HCT116 (cell line): ENCODE measurements around the gene CNGA3. TPM values are rescaled to one million over a fixed set of nuclear protein-coding genes. Genes with fewer than 3 reads are reported as not detected.

Experiments
- ATAC-seq: fragments of 200-7000 bp; cut with Tn5 transposase; 2 replicates; pipeline ENCODE4 v1.9.1; 2020; ENCODE audit warnings: mild to moderate bottlenecking, moderate library complexity
- BruUV-seq: library from RNA; stranded (reverse); fragments of 400-500 nt; replicated peaks from 2 replicates; lab custom pipeline; 2021; lab: Mats Ljungman, UMichigan
- CTCF ChIA-PET: fragments of 300-600 bp; sonication (Branson Sonifier 250); formaldehyde crosslinking; loops from one replicate; lab custom pipeline; 2021; ENCODE audit warnings: antibody characterized with exemption; lab: Charles Lee
- POLR2A ChIA-PET: fragments of 300-600, 350-600 bp; sonication (Branson Sonifier 250); formaldehyde crosslinking; loops from one replicate; lab custom pipeline; 2021; ENCODE audit warnings: antibody characterized with exemption; lab: Charles Lee
- RAD21 ChIA-PET, 2 experiments: fragments of 300-600 bp; sonication (Branson Sonifier 250); formaldehyde crosslinking; loops; one replicate each; lab custom pipeline; 2023; ENCODE audit warnings: low total read pairs in 2 of 2; ENCODE audit not compliant: uncharacterized antibody in 2 of 2, unreplicated experiment in 2 of 2, low non-redundant PET in 1 of 2; lab: Charles Lee
- DNase-seq: peaks from one replicate; pipeline ENCODE4 v3.0.0-alpha.2; 2010; ENCODE audit warnings: low read depth, low spot score
- H2AFZ ChIP-seq: fragments of 200-600 bp; shearing (Covaris generic), sonication (generic); 2 replicates; pipeline ENCODE4 v1.6.1; 2017; ENCODE audit warnings: low read depth, mixed run types, mixed read lengths, antibody characterized with exemption, low read length; ENCODE audit not compliant: poor library complexity, severe bottlenecking
- H3K27ac ChIP-seq: 2 replicates; pipeline ENCODE4 v1.5.1; 2012; ENCODE audit warnings: low read depth, low read length
- H3K27me3 ChIP-seq: fragments of 200-600 bp; sonication (generic); 2 replicates; pipeline ENCODE4 v1.6.1; 2016; ENCODE audit warnings: mixed run types, low read length, mixed read lengths; ENCODE audit not compliant: insufficient read depth
- H3K36me3 ChIP-seq, 2 experiments: fragments of 200-500 bp in 1 of 2; fragments of 200-600 bp in 1 of 2; sonication (Bioruptor generic) in 1 of 2; sonication (generic) in 1 of 2; 2 replicates each; pipeline versions ENCODE4 v1.5.1 to v1.6.1; 2014 to 2016; ENCODE audit warnings: low read length in 2 of 2, inconsistent platforms in 1 of 2, mixed read lengths in 1 of 2, mixed run types in 1 of 2; ENCODE audit not compliant: insufficient read depth in 2 of 2, control insufficient read depth in 1 of 2
- H3K4me1 ChIP-seq, 2 experiments: fragments of 200-600 bp in 1 of 2; sonication (generic) in 1 of 2; 2 replicates each; pipeline versions ENCODE4 v1.5.1 to v1.6.1; 2012 to 2017; ENCODE audit warnings: low read length in 2 of 2, inconsistent platforms in 1 of 2, mild to moderate bottlenecking in 1 of 2, mixed read lengths in 1 of 2, mixed run types in 1 of 2, moderate library complexity in 1 of 2; ENCODE audit not compliant: insufficient read depth in 2 of 2, control insufficient read depth in 1 of 2
- H3K4me2 ChIP-seq: fragments of 200-600 bp; sonication (generic); 2 replicates; pipeline ENCODE4 v1.6.1; 2017; ENCODE audit warnings: mixed run types, low read length, mixed read lengths
- H3K4me3 ChIP-seq, 2 experiments: fragments of 200-600 bp in 1 of 2; sonication (generic) in 1 of 2; replicated peaks in 1 of 2; 2 replicates each; pipeline ENCODE4 v1.5.1; 2011 to 2016; ENCODE audit warnings: low read length in 2 of 2, control low read depth in 1 of 2, low read depth in 1 of 2, mild to moderate bottlenecking in 1 of 2, mixed read lengths in 1 of 2, mixed run types in 1 of 2
- H3K79me2 ChIP-seq: fragments of 200-600 bp; sonication (generic); 2 replicates; pipeline ENCODE4 v1.6.1; 2017; ENCODE audit warnings: mild to moderate bottlenecking, mixed run types, low read length, moderate library complexity, mixed read lengths; ENCODE audit not compliant: insufficient read depth
- H3K9ac ChIP-seq: fragments of 200-600 bp; sonication (generic); 2 replicates; pipeline ENCODE4 v1.6.1; 2016; ENCODE audit warnings: low read length, mixed read lengths
- H3K9me2 ChIP-seq: fragments of 200-600 bp; sonication (generic), shearing (Covaris generic); 2 replicates; pipeline ENCODE4 v1.6.1; 2017; ENCODE audit warnings: mixed run types, mild to moderate bottlenecking, moderate library complexity; ENCODE audit not compliant: insufficient read depth
- H3K9me3 ChIP-seq, 2 experiments: fragments of 200-500 bp in 1 of 2; fragments of 200-600 bp in 1 of 2; sonication (Bioruptor generic) in 1 of 2; sonication (generic) in 1 of 2; 2 replicates each; pipeline ENCODE4 v1.6.1; 2014 to 2017; ENCODE audit warnings: low read length in 2 of 2, mixed read lengths in 2 of 2, inconsistent platforms in 1 of 2, low read depth in 1 of 2, mild to moderate bottlenecking in 1 of 2, mixed run types in 1 of 2, moderate library complexity in 1 of 2; ENCODE audit not compliant: control insufficient read depth in 1 of 2, insufficient read depth in 1 of 2
- H4K20me1 ChIP-seq: fragments of 200-600 bp; sonication (generic), shearing (Covaris generic); 2 replicates; pipeline ENCODE4 v1.6.1; 2017; ENCODE audit warnings: mixed run types, mild to moderate bottlenecking, moderate library complexity; ENCODE audit not compliant: insufficient read depth
- ATF3 ChIP-seq: IDR thresholded peaks from 2 replicates; pipeline ENCODE4 v1.6.1; 2012
- CBX3 ChIP-seq: IDR thresholded peaks from 2 replicates; pipeline ENCODE4 v1.6.1; 2012; ENCODE audit warnings: low read depth
- CEBPB ChIP-seq: IDR thresholded peaks from 2 replicates; pipeline ENCODE4 v1.6.1; 2012; ENCODE audit warnings: low read depth
- CTCF ChIP-seq, 3 experiments: fragments of 200-600 bp in 1 of 3; sonication (generic) in 1 of 3; IDR thresholded peaks in 2 of 3; conservative IDR thresholded peaks in 1 of 3; 2 replicates each; pipeline ENCODE4 v1.5.1; 2012 to 2017; ENCODE audit warnings: low read depth in 2 of 3, low read length in 2 of 3, antibody characterized with exemption in 1 of 3, borderline replicate concordance in 1 of 3, control low read depth in 1 of 3, mild to moderate bottlenecking in 1 of 3, mixed read lengths in 1 of 3, mixed run types in 1 of 3, moderate library complexity in 1 of 3; ENCODE audit not compliant: insufficient read depth in 1 of 3
- EGR1 ChIP-seq: IDR thresholded peaks from 2 replicates; pipeline ENCODE4 v1.6.1; 2012; ENCODE audit warnings: low read depth
- ELF1 ChIP-seq: IDR thresholded peaks from 2 replicates; pipeline ENCODE4 v1.6.1; 2012; ENCODE audit warnings: low read depth, borderline replicate concordance
- EZH2 ChIP-seq: fragments of 200-600 bp; sonication (generic); IDR thresholded peaks from 2 replicates; pipeline ENCODE4 v1.6.1; 2017; ENCODE audit warnings: antibody characterized with exemption, mixed run types
- EZH2phosphoT487 ChIP-seq: fragments of 200-600 bp; IDR thresholded peaks from 2 replicates; pipeline ENCODE4 v1.6.1; 2018; ENCODE audit warnings: antibody characterized with exemption, borderline replicate concordance
- JUND ChIP-seq: IDR thresholded peaks from 2 replicates; pipeline ENCODE4 v1.6.1; 2012
- POLR2A ChIP-seq: IDR thresholded peaks from 2 replicates; pipeline ENCODE4 v1.7.0; 2011; ENCODE audit warnings: borderline replicate concordance; ENCODE audit not compliant: insufficient read depth, insufficient read length; ENCODE audit errors: extremely low read depth
- POLR2AphosphoS5 ChIP-seq: IDR thresholded peaks from 2 replicates; pipeline ENCODE4 v1.6.1; 2011; ENCODE audit warnings: mild to moderate bottlenecking, low read depth, low read length, moderate library complexity
- RAD21 ChIP-seq: IDR thresholded peaks from 2 replicates; pipeline ENCODE4 v1.6.1; 2012; ENCODE audit warnings: low read depth, mild to moderate bottlenecking
- REST ChIP-seq: IDR thresholded peaks from 2 replicates; pipeline ENCODE4 v1.6.1; 2012; ENCODE audit warnings: low read depth
- SIN3A ChIP-seq: IDR thresholded peaks from 2 replicates; pipeline ENCODE4 v1.6.1; 2012; ENCODE audit warnings: low read depth
- SP1 ChIP-seq: IDR thresholded peaks from 2 replicates; pipeline ENCODE4 v1.6.1; 2012; ENCODE audit warnings: low read depth
- SRF ChIP-seq: IDR thresholded peaks from 2 replicates; pipeline ENCODE4 v1.6.1; 2012; ENCODE audit warnings: low read depth
- TCF7L2 ChIP-seq: IDR thresholded peaks from 2 replicates; pipeline ENCODE4 v1.7.0; 2011; ENCODE audit warnings: borderline replicate concordance, inconsistent platforms; ENCODE audit not compliant: insufficient read depth, insufficient read length; ENCODE audit errors: extremely low read depth
- YY1 ChIP-seq: IDR thresholded peaks from 2 replicates; pipeline ENCODE4 v1.6.1; 2011; ENCODE audit warnings: low read length, low read depth, moderate library complexity, mild to moderate bottlenecking; ENCODE audit not compliant: insufficient replicate concordance; ENCODE audit errors: extremely low read depth
- ZFX ChIP-seq: fragments of 450-650 bp; IDR thresholded peaks from 2 replicates; pipeline ENCODE4 v1.6.1; 2017
- intact Hi-C: fragments of 100-400 bp; cut with micrococcal nuclease; formaldehyde crosslinking; loops from 2 replicates; pipeline ENCODE4 v1.10.0; 2022
- total RNA-seq: library from RNA; stranded (reverse); gene quantifications from one replicate; pipeline ENCODE4 v1.2.1, GENCODE V29; 2021; ENCODE audit not compliant: unreplicated experiment
- TF ChIP-seq, protein P1 (sequence below): IDR thresholded peaks from 2 replicates; pipeline ENCODE4 v1.6.1; 2011; ENCODE audit warnings: mild to moderate bottlenecking, low read length, moderate library complexity; ENCODE audit not compliant: insufficient replicate concordance; ENCODE audit errors: extremely low read depth

CNGA3 gene
- total RNA-seq, 1 experiment from 2014 or later = not detected

- TF ChIP-seq SIN3A (no peak), ATF3 (no peak), SRF (no peak), ZFX (no peak), ELF1 (no peak), RAD21 (no peak), REST (no peak), EGR1 (no peak), CBX3 (no peak), JUND (no peak), POLR2A (no peak), TCF7L2 (no peak), POLR2AphosphoS5 (no peak), CEBPB (no peak), SP1 (no peak), YY1 (no peak), EZH2 (no peak), EZH2phosphoT487 (no peak), CTCF (IDR thresholded peaks at IDR 0.05 in 2 of 3, conservative IDR thresholded peaks at IDR 0.05 in 1 of 3; ENCODE audit: borderline replicate concordance in 1 of 3, insufficient read depth in 1 of 3, low read depth in 2 of 3, low read length in 2 of 3) (no peak)
- TF ChIP-seq, protein P1, sequence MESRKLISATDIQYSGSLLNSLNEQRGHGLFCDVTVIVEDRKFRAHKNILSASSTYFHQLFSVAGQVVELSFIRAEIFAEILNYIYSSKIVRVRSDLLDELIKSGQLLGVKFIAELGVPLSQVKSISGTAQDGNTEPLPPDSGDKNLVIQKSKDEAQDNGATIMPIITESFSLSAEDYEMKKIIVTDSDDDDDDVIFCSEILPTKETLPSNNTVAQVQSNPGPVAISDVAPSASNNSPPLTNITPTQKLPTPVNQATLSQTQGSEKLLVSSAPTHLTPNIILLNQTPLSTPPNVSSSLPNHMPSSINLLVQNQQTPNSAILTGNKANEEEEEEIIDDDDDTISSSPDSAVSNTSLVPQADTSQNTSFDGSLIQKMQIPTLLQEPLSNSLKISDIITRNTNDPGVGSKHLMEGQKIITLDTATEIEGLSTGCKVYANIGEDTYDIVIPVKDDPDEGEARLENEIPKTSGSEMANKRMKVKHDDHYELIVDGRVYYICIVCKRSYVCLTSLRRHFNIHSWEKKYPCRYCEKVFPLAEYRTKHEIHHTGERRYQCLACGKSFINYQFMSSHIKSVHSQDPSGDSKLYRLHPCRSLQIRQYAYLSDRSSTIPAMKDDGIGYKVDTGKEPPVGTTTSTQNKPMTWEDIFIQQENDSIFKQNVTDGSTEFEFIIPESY = no peak
- no peak overlapping the region for H3K9ac ChIP-seq
- no peaks in the 10 kb centered on the region for H3K4me1 ChIP-seq
- H3K4me3 ChIP-seq = no peak overlapping the region
- no peaks in the 10 kb centered on the region for H3K79me2 ChIP-seq
- no peaks in the 10 kb centered on the region for H3K27me3 ChIP-seq
- POLR2A ChIA-PET = no interaction called here
- RAD21 ChIA-PET = no interaction called here
- ATAC-seq (no peak), DNase-seq (no peak)
- no peak overlapping the region for H3K4me2 ChIP-seq
- CTCF ChIA-PET = no interaction called here
- no peak overlapping the region for H3K27ac ChIP-seq
- no peaks in the 10 kb centered on the region for H3K9me3 ChIP-seq
- intact Hi-C loops = no loop called here
- no TSS peak for BruUV-seq
- H3K36me3 ChIP-seq = no peaks in the 10 kb centered on the region
- no peak overlapping the region for H2AFZ ChIP-seq
- H3K9me2 ChIP-seq = no peaks in the 10 kb centered on the region
- H4K20me1 ChIP-seq = no peaks in the 10 kb centered on the region
Observed at GRCh38 chr2:98314251-98314650, 32.0 kb upstream of the CNGA3 start.
